SW480 (cell line): ENCODE results near the gene INTS2.
"Not testable (repeated sequence)": the region's sequence is repeated elsewhere in the genome, so short reads cannot be mapped to it uniquely, and the experiment has no call there.

ENCODE experiments used
- DNase-seq: peaks from one replicate; pipeline ENCODE4 v3.0.0-alpha.2; 2016; ENCODE audit warnings: low spot score

The INTS2 gene

GRCh38 chr17:61927208-61928100 lies at the start of gene INTS2:
INTS2 (minus strand) TSS chr17:61927982; CDS start chr17:61926644, 1,338 bp downstream.
- peak; percentile 92 for DNase-seq

GRCh38 chr17:61974115-61974514 lies 46.3 kb upstream of the INTS2 start:
- DNase-seq = no peak

GRCh38 chr17:61972311-61972710 lies 44.5 kb upstream of the INTS2 start:
- no peak for DNase-seq

- DNase-seq = no peak
These were observed 42.2 kb upstream of the INTS2 start for GRCh38 chr17:61970030-61970429.

GRCh38 chr17:61968757-61969156 lies 41.0 kb upstream of the INTS2 start:
- DNase-seq = no peak

- no peak for DNase-seq
These were observed 39.9 kb upstream of the INTS2 start for GRCh38 chr17:61967729-61968128.

GRCh38 chr17:61966191-61966590 lies 38.4 kb upstream of the INTS2 start:
- DNase-seq = no peak

GRCh38 chr17:61955619-61956018 lies 27.8 kb upstream of the INTS2 start:
- DNase-seq = no peak

GRCh38 chr17:61947367-61948078 lies 19.7 kb upstream of the INTS2 start:
- DNase-seq = no peak

- no peak for DNase-seq
These were observed 18.6 kb upstream of the INTS2 start for GRCh38 chr17:61946359-61946758.

GRCh38 chr17:61943117-61943516 lies 15.3 kb upstream of the INTS2 start:
- no peak for DNase-seq

- no peak for DNase-seq
These were observed 14.3 kb upstream of the INTS2 start for GRCh38 chr17:61942085-61942484.

GRCh38 chr17:61928101-61928436 lies 287 bp upstream of the INTS2 start:
- no peak for DNase-seq

- no peak for DNase-seq
These were observed 965 bp downstream of the INTS2 start for GRCh38 chr17:61926826-61927207.

- not testable (repeated sequence) for DNase-seq
These were observed 12.6 kb downstream of the INTS2 start for GRCh38 chr17:61915162-61915561.

GRCh38 chr17:61908292-61909037 lies 19.3 kb downstream of the INTS2 start:
- DNase-seq = no peak

- no peak for DNase-seq
These were observed 20.4 kb downstream of the INTS2 start for GRCh38 chr17:61907361-61907760.

- no peak for DNase-seq
These were observed 23.6 kb downstream of the INTS2 start for GRCh38 chr17:61904094-61904710.

GRCh38 chr17:61903251-61903650 lies 24.5 kb downstream of the INTS2 start:
- no peak for DNase-seq

GRCh38 chr17:61897548-61898180 lies 30.1 kb downstream of the INTS2 start:
- DNase-seq = no peak

GRCh38 chr17:61895391-61895790 lies 32.4 kb downstream of the INTS2 start:
- no peak for DNase-seq

GRCh38 chr17:61894310-61894709 lies 33.5 kb downstream of the INTS2 start:
- DNase-seq = not testable (repeated sequence)
